Neutrophil (primary cell): ENCODE data around the gene CCDC47.

Experiments
- H3K27ac ChIP-seq: fragments of 200-600 bp; sonication (generic); 2 replicates; pipeline ENCODE4 v1.5.1; 2016; ENCODE audit warnings: mild to moderate bottlenecking, moderate library complexity
- H3K27me3 ChIP-seq: fragments of 200-600 bp; sonication (generic); 2 replicates; pipeline ENCODE4 v1.6.0; 2016; ENCODE audit warnings: mild to moderate bottlenecking
- H3K36me3 ChIP-seq: fragments of 200-600 bp; sonication (generic); 2 replicates; pipeline ENCODE4 v1.5.1; 2017
- H3K4me1 ChIP-seq, 2 experiments: fragments of 200-600 bp in 1 of 2; sonication (generic) in 1 of 2; 1 replicate in 1 of 2; 2 replicates in 1 of 2; pipeline versions ENCODE4 v1.5.1 to v1.6.1; 2013 to 2016; ENCODE audit warnings: low read depth in 1 of 2, low read length in 1 of 2, mild to moderate bottlenecking in 1 of 2, moderate library complexity in 1 of 2; ENCODE audit not compliant: control insufficient read depth in 1 of 2, insufficient read depth in 1 of 2
- H3K4me3 ChIP-seq, 2 experiments: fragments of 200-600 bp in 1 of 2; sonication (generic) in 1 of 2; 1 replicate in 1 of 2; 2 replicates in 1 of 2; pipeline ENCODE4 v1.5.1; 2013 to 2016; ENCODE audit warnings: low read depth in 1 of 2, low read length in 1 of 2, mild to moderate bottlenecking in 1 of 2, moderate library complexity in 1 of 2
- H3K9me3 ChIP-seq: fragments of 200-600 bp; sonication (generic); 2 replicates; pipeline ENCODE4 v1.5.1; 2016
- TF ChIP-seq, protein P1 (sequence below): fragments of 200-600 bp; sonication (generic); IDR thresholded peaks from 2 replicates; pipeline ENCODE4 v1.5.1; 2016; ENCODE audit warnings: antibody characterized with exemption

Gene CCDC47

DNA sequence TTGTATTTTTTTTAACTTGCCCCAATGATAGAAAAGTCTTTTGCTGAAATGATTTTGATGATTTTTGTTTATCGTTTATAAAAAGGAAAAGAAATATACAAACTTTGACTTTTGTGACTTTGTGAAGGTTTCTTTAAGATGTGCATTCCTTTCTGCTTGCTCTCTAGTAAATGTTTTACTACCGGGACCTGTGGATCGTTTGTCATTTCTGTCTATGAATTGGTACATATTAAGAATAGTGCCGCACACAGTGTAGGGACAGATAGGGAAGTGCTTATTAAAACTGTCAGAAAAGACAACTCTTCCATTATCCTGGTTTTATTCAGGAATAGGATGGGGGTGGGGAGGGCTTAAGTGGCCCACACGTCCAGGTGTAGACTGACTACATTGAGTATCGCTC is 45.7 kb upstream of the CCDC47 start:
- Histone ChIP-seq H3K27me3 (no peaks in the 10 kb centered on the region), H3K4me1 (peaks cover 29 to 33% of the 10 kb centered on the region in 2 experiments), H3K36me3 (peaks cover 99% of the 10 kb centered on the region), H3K9me3 (no peaks in the 10 kb centered on the region), H3K27ac (peak overlapping the region; percentile 67), H3K4me3 (no peak overlapping the region)
- TF ChIP-seq, protein P1, sequence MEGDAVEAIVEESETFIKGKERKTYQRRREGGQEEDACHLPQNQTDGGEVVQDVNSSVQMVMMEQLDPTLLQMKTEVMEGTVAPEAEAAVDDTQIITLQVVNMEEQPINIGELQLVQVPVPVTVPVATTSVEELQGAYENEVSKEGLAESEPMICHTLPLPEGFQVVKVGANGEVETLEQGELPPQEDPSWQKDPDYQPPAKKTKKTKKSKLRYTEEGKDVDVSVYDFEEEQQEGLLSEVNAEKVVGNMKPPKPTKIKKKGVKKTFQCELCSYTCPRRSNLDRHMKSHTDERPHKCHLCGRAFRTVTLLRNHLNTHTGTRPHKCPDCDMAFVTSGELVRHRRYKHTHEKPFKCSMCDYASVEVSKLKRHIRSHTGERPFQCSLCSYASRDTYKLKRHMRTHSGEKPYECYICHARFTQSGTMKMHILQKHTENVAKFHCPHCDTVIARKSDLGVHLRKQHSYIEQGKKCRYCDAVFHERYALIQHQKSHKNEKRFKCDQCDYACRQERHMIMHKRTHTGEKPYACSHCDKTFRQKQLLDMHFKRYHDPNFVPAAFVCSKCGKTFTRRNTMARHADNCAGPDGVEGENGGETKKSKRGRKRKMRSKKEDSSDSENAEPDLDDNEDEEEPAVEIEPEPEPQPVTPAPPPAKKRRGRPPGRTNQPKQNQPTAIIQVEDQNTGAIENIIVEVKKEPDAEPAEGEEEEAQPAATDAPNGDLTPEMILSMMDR: no peak

DNA sequence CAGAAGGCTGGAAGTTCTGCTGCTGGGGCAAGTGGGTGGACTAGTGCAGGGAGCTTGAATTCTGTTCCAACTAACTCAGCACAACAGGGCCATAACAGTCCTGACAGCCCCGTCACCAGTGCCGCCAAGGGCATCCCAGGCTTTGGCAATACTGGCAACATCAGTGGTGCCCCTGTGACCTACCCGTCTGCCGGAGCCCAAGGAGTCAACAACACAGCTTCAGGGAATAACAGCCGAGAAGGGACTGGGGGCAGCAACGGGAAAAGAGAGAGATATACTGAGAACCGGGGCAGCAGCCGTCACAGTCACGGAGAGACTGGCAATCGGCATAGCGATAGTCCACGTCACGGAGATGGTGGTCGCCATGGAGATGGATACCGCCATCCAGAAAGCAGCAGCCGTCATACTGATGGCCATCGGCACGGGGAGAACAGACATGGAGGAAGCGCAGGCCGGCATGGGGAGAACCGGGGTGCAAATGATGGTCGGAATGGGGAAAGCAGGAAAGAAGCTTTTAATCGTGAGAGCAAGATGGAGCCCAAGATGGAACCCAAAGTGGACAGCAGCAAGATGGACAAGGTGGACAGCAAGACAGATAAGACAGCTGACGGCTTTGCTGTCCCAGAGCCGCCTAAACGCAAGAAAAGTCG is 44.5 kb upstream of the CCDC47 start:
- Histone ChIP-seq H3K4me3 (no peak overlapping the region), H3K27ac (no peak overlapping the region)

DNA sequence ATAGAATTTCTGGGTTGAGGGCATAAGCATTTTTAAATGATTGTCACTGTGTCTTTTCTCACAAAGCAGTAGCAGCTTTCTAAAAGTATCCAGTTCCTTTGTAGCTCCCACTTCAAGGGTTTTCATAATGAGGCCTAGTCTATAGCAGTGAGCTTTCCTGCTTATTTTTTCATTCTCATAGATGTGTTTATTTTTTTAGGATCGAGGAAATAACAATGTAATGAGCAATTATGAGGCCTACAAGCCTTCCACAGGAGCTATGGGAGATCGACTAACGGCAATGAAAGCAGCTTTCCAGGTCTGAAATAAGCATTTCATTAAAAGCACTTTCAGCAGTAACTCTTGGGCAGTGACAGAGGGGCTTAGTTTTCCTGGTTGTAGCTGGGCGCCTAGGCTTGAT is 43.3 kb upstream of the CCDC47 start:
- Histone ChIP-seq H3K27me3 (no peaks in the 10 kb centered on the region), H3K4me1 (peaks cover 26 to 30% of the 10 kb centered on the region in 2 experiments), H3K27ac (no peak overlapping the region), H3K4me3 (no peak overlapping the region), H3K36me3 (peaks cover 99% of the 10 kb centered on the region), H3K9me3 (no peaks in the 10 kb centered on the region)
- TF ChIP-seq, protein P1: no peak

More for the DNA sequence above, 44.5 kb upstream of the CCDC47 start:
- Histone ChIP-seq H3K36me3 (peaks cover 99% of the 10 kb centered on the region), H3K9me3 (no peaks in the 10 kb centered on the region), H3K27me3 (no peaks in the 10 kb centered on the region), H3K4me1 (peaks cover 29 to 33% of the 10 kb centered on the region in 2 experiments)
- TF ChIP-seq, protein P1: no peak

DNA sequence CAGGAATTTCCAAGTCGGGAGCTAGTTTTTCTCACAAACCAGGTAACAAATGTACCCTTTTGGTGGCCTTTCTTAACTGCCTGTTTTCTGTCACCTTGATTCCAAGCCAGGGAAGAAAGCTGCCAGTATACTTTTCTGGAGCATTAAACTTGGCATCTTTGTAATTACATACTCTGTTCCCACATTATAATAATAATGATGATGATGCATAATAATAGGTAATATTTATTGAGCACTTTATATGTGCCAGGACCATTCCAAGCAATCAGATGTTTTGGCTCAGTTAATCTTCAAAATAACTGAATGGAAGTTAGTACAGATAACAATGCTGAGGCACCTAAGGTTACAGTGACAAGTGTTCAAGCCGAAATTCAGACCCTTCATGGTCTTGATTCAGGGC is 42.7 kb upstream of the CCDC47 start:
- H3K4me1 ChIP-seq: peaks cover 21 to 24% of the 10 kb centered on the region in 2 experiments
- no peak overlapping the region for H3K4me3 ChIP-seq
- H3K27me3 ChIP-seq: no peaks in the 10 kb centered on the region
- H3K36me3 ChIP-seq: peaks cover 99% of the 10 kb centered on the region
- no peak overlapping the region for H3K27ac ChIP-seq
- H3K9me3 ChIP-seq: no peaks in the 10 kb centered on the region
- TF ChIP-seq, protein P1: no peak

DNA sequence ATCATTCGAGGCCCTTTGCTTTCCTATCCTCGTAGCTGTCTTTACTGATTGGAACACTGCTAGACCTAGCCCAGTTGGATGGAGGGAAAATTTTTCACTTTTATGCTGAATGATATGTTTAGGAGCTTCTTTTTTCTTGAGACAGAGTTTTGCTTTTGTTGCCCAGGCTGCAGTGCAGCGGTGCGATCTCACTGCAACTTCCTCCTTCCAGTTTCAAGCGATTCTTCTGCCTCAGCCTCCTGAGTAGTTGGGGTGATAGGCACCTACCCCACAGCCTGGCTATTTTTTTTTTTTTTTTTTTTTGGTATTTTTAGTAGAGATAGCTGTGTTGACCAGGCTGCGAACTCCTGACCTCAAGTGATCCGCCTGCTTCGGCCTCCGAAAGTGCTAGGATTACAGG is 36.6 kb upstream of the CCDC47 start:
- no peak overlapping the region for H3K27ac ChIP-seq
- H3K36me3 ChIP-seq: peaks cover 99% of the 10 kb centered on the region
- H3K4me1 ChIP-seq: no peaks in the 10 kb centered on the region
- H3K27me3 ChIP-seq: no peaks in the 10 kb centered on the region
- TF ChIP-seq, protein P1: no peak
- H3K9me3 ChIP-seq: no peaks in the 10 kb centered on the region
- H3K4me3 ChIP-seq: no peak overlapping the region
